HCT116 (cell line): ENCODE results near the gene RREB1. TPM values are rescaled to one million over a fixed set of nuclear protein-coding genes. Genes with fewer than 3 reads are reported as not detected.

Experiments used
- ATAC-seq: fragments of 200-7000 bp; cut with Tn5 transposase; 2 replicates; pipeline ENCODE4 v1.9.1; 2020; ENCODE audit warnings: mild to moderate bottlenecking, moderate library complexity
- BruUV-seq: library from RNA; stranded (reverse); fragments of 400-500 nt; replicated peaks from 2 replicates; lab custom pipeline; 2021; lab: Mats Ljungman, UMichigan
- CTCF ChIA-PET: fragments of 300-600 bp; sonication (Branson Sonifier 250); formaldehyde crosslinking; loops from one replicate; lab custom pipeline; 2021; ENCODE audit warnings: antibody characterized with exemption; lab: Charles Lee
- POLR2A ChIA-PET: fragments of 300-600, 350-600 bp; sonication (Branson Sonifier 250); formaldehyde crosslinking; loops from one replicate; lab custom pipeline; 2021; ENCODE audit warnings: antibody characterized with exemption; lab: Charles Lee
- RAD21 ChIA-PET, 2 experiments: fragments of 300-600 bp; sonication (Branson Sonifier 250); formaldehyde crosslinking; loops; one replicate each; lab custom pipeline; 2023; ENCODE audit warnings: low total read pairs in 2 of 2; ENCODE audit not compliant: uncharacterized antibody in 2 of 2, unreplicated experiment in 2 of 2, low non-redundant PET in 1 of 2; lab: Charles Lee
- DNase-seq: peaks from one replicate; pipeline ENCODE4 v3.0.0-alpha.2; 2010; ENCODE audit warnings: low read depth, low spot score
- H2AFZ ChIP-seq: fragments of 200-600 bp; shearing (Covaris generic), sonication (generic); 2 replicates; pipeline ENCODE4 v1.6.1; 2017; ENCODE audit warnings: low read depth, mixed run types, mixed read lengths, antibody characterized with exemption, low read length; ENCODE audit not compliant: poor library complexity, severe bottlenecking
- H3K27ac ChIP-seq: 2 replicates; pipeline ENCODE4 v1.5.1; 2012; ENCODE audit warnings: low read depth, low read length
- H3K27me3 ChIP-seq: fragments of 200-600 bp; sonication (generic); 2 replicates; pipeline ENCODE4 v1.6.1; 2016; ENCODE audit warnings: mixed run types, low read length, mixed read lengths; ENCODE audit not compliant: insufficient read depth
- H3K36me3 ChIP-seq, 2 experiments: fragments of 200-500 bp in 1 of 2; fragments of 200-600 bp in 1 of 2; sonication (Bioruptor generic) in 1 of 2; sonication (generic) in 1 of 2; 2 replicates each; pipeline versions ENCODE4 v1.5.1 to v1.6.1; 2014 to 2016; ENCODE audit warnings: low read length in 2 of 2, inconsistent platforms in 1 of 2, mixed read lengths in 1 of 2, mixed run types in 1 of 2; ENCODE audit not compliant: insufficient read depth in 2 of 2, control insufficient read depth in 1 of 2
- H3K4me1 ChIP-seq, 2 experiments: fragments of 200-600 bp in 1 of 2; sonication (generic) in 1 of 2; 2 replicates each; pipeline versions ENCODE4 v1.5.1 to v1.6.1; 2012 to 2017; ENCODE audit warnings: low read length in 2 of 2, inconsistent platforms in 1 of 2, mild to moderate bottlenecking in 1 of 2, mixed read lengths in 1 of 2, mixed run types in 1 of 2, moderate library complexity in 1 of 2; ENCODE audit not compliant: insufficient read depth in 2 of 2, control insufficient read depth in 1 of 2
- H3K4me2 ChIP-seq: fragments of 200-600 bp; sonication (generic); 2 replicates; pipeline ENCODE4 v1.6.1; 2017; ENCODE audit warnings: mixed run types, low read length, mixed read lengths
- H3K4me3 ChIP-seq, 2 experiments: fragments of 200-600 bp in 1 of 2; sonication (generic) in 1 of 2; replicated peaks in 1 of 2; 2 replicates each; pipeline ENCODE4 v1.5.1; 2011 to 2016; ENCODE audit warnings: low read length in 2 of 2, control low read depth in 1 of 2, low read depth in 1 of 2, mild to moderate bottlenecking in 1 of 2, mixed read lengths in 1 of 2, mixed run types in 1 of 2
- H3K79me2 ChIP-seq: fragments of 200-600 bp; sonication (generic); 2 replicates; pipeline ENCODE4 v1.6.1; 2017; ENCODE audit warnings: mild to moderate bottlenecking, mixed run types, low read length, moderate library complexity, mixed read lengths; ENCODE audit not compliant: insufficient read depth
- H3K9ac ChIP-seq: fragments of 200-600 bp; sonication (generic); 2 replicates; pipeline ENCODE4 v1.6.1; 2016; ENCODE audit warnings: low read length, mixed read lengths
- H3K9me2 ChIP-seq: fragments of 200-600 bp; sonication (generic), shearing (Covaris generic); 2 replicates; pipeline ENCODE4 v1.6.1; 2017; ENCODE audit warnings: mixed run types, mild to moderate bottlenecking, moderate library complexity; ENCODE audit not compliant: insufficient read depth
- H3K9me3 ChIP-seq, 2 experiments: fragments of 200-500 bp in 1 of 2; fragments of 200-600 bp in 1 of 2; sonication (Bioruptor generic) in 1 of 2; sonication (generic) in 1 of 2; 2 replicates each; pipeline ENCODE4 v1.6.1; 2014 to 2017; ENCODE audit warnings: low read length in 2 of 2, mixed read lengths in 2 of 2, inconsistent platforms in 1 of 2, low read depth in 1 of 2, mild to moderate bottlenecking in 1 of 2, mixed run types in 1 of 2, moderate library complexity in 1 of 2; ENCODE audit not compliant: control insufficient read depth in 1 of 2, insufficient read depth in 1 of 2
- H4K20me1 ChIP-seq: fragments of 200-600 bp; sonication (generic), shearing (Covaris generic); 2 replicates; pipeline ENCODE4 v1.6.1; 2017; ENCODE audit warnings: mixed run types, mild to moderate bottlenecking, moderate library complexity; ENCODE audit not compliant: insufficient read depth
- CTCF ChIP-seq, 3 experiments: fragments of 200-600 bp in 1 of 3; sonication (generic) in 1 of 3; IDR thresholded peaks in 2 of 3; conservative IDR thresholded peaks in 1 of 3; 2 replicates each; pipeline ENCODE4 v1.5.1; 2012 to 2017; ENCODE audit warnings: low read depth in 2 of 3, low read length in 2 of 3, antibody characterized with exemption in 1 of 3, borderline replicate concordance in 1 of 3, control low read depth in 1 of 3, mild to moderate bottlenecking in 1 of 3, mixed read lengths in 1 of 3, mixed run types in 1 of 3, moderate library complexity in 1 of 3; ENCODE audit not compliant: insufficient read depth in 1 of 3
- EZH2 ChIP-seq: fragments of 200-600 bp; sonication (generic); IDR thresholded peaks from 2 replicates; pipeline ENCODE4 v1.6.1; 2017; ENCODE audit warnings: antibody characterized with exemption, mixed run types
- ZFX ChIP-seq: fragments of 450-650 bp; IDR thresholded peaks from 2 replicates; pipeline ENCODE4 v1.6.1; 2017
- intact Hi-C: fragments of 100-400 bp; cut with micrococcal nuclease; formaldehyde crosslinking; loops from 2 replicates; pipeline ENCODE4 v1.10.0; 2022
- total RNA-seq: library from RNA; stranded (reverse); gene quantifications from one replicate; pipeline ENCODE4 v1.2.1, GENCODE V29; 2021; ENCODE audit not compliant: unreplicated experiment
- TF ChIP-seq, protein P1 (sequence below): IDR thresholded peaks from 2 replicates; pipeline ENCODE4 v1.6.1; 2012; ENCODE audit warnings: low read depth
- TF ChIP-seq, protein P2 (sequence below): IDR thresholded peaks from 2 replicates; pipeline ENCODE4 v1.6.1; 2011; ENCODE audit warnings: mild to moderate bottlenecking, low read length, moderate library complexity; ENCODE audit not compliant: insufficient replicate concordance; ENCODE audit errors: extremely low read depth

RREB1 gene
- total RNA-seq, 1 experiment from 2014 or later = 47.9 TPM

DNA sequence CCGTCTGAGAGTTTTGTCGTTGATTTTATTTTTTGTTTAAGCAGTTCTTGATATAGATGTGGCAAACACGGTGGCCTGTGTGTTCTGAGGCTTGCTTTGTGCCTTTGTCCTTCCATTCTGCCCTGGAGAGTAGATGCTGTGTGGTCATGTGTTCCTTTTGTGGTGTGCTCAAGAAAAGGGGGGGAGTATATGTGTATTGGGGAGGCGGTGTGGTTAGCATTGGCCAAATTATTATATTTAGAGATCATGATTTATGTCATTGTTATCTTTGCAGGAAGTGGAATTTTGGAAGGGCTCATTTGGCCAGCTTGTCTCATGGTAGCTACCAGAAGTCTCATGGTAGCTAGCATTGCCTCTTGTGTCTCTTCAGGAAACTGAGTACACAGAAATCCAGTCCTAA is 16.4 kb downstream of the RREB1 start (continued):
- no peak for TF ChIP-seq EZH2
- no peak for TF ChIP-seq CTCF (IDR thresholded peaks at IDR 0.05 in 2 of 3, conservative IDR thresholded peaks at IDR 0.05 in 1 of 3; ENCODE audit: borderline replicate concordance in 1 of 3, insufficient read depth in 1 of 3, low read depth in 2 of 3, low read length in 2 of 3)
- TF ChIP-seq, all 23 proteins: peak for 0

- H3K36me3 ChIP-seq = no peaks in the 10 kb centered on the region; a peak in 1 of 4 replicates
- no peak for DNase-seq
- no peaks in the 10 kb centered on the region for H4K20me1 ChIP-seq
- peaks cover 0 to 2% of the 10 kb centered on the region in 2 experiments; a peak in 1 of 4 replicates for H3K4me1 ChIP-seq
- ATAC-seq = no peak
- no peak overlapping the region for H3K27ac ChIP-seq
- no peak overlapping the region for H2AFZ ChIP-seq
- CTCF ChIA-PET = no interaction called here
- no peak overlapping the region for H3K4me2 ChIP-seq
- TF ChIP-seq ZFX = no peak
- TF ChIP-seq, protein P1, sequence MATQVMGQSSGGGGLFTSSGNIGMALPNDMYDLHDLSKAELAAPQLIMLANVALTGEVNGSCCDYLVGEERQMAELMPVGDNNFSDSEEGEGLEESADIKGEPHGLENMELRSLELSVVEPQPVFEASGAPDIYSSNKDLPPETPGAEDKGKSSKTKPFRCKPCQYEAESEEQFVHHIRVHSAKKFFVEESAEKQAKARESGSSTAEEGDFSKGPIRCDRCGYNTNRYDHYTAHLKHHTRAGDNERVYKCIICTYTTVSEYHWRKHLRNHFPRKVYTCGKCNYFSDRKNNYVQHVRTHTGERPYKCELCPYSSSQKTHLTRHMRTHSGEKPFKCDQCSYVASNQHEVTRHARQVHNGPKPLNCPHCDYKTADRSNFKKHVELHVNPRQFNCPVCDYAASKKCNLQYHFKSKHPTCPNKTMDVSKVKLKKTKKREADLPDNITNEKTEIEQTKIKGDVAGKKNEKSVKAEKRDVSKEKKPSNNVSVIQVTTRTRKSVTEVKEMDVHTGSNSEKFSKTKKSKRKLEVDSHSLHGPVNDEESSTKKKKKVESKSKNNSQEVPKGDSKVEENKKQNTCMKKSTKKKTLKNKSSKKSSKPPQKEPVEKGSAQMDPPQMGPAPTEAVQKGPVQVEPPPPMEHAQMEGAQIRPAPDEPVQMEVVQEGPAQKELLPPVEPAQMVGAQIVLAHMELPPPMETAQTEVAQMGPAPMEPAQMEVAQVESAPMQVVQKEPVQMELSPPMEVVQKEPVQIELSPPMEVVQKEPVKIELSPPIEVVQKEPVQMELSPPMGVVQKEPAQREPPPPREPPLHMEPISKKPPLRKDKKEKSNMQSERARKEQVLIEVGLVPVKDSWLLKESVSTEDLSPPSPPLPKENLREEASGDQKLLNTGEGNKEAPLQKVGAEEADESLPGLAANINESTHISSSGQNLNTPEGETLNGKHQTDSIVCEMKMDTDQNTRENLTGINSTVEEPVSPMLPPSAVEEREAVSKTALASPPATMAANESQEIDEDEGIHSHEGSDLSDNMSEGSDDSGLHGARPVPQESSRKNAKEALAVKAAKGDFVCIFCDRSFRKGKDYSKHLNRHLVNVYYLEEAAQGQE = no peak
- TF ChIP-seq, protein P2, sequence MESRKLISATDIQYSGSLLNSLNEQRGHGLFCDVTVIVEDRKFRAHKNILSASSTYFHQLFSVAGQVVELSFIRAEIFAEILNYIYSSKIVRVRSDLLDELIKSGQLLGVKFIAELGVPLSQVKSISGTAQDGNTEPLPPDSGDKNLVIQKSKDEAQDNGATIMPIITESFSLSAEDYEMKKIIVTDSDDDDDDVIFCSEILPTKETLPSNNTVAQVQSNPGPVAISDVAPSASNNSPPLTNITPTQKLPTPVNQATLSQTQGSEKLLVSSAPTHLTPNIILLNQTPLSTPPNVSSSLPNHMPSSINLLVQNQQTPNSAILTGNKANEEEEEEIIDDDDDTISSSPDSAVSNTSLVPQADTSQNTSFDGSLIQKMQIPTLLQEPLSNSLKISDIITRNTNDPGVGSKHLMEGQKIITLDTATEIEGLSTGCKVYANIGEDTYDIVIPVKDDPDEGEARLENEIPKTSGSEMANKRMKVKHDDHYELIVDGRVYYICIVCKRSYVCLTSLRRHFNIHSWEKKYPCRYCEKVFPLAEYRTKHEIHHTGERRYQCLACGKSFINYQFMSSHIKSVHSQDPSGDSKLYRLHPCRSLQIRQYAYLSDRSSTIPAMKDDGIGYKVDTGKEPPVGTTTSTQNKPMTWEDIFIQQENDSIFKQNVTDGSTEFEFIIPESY = no peak
- no peak overlapping the region for H3K4me3 ChIP-seq
- RAD21 ChIA-PET = no interaction called here
- H3K9me3 ChIP-seq = no peaks in the 10 kb centered on the region
- intact Hi-C loops = no loop called here
- BruUV-seq = no TSS peak
- H3K9ac ChIP-seq = no peak overlapping the region
- H3K79me2 ChIP-seq = peaks cover 95% of the 10 kb centered on the region
- POLR2A ChIA-PET = no interaction called here
- H3K27me3 ChIP-seq = no peaks in the 10 kb centered on the region
- no peaks in the 10 kb centered on the region for H3K9me2 ChIP-seq
These were observed 16.9 kb downstream of the RREB1 start for GRCh38 chr6:7124636-7125035.
